GM21717 (cell line): ENCODE measurements around the gene DNAH1.
A peak's percentile ranks its signal among the peaks of the same experiment; 100 is the strongest.
"Not testable (repeated sequence)": the region's sequence is repeated elsewhere in the genome, so short reads cannot be mapped to it uniquely, and the experiment has no call there.

ENCODE experiments used
- ATAC-seq: cut with Tn5 transposase; IDR thresholded peaks from one replicate; pipeline ENCODE4 v1.9.1; 2021; ENCODE audit warnings: mild to moderate bottlenecking, moderate library complexity; ENCODE audit not compliant: unreplicated experiment

DNAH1 gene

GRCh38 chr3:52315977-52316764, at the start of gene DNAH1:
Gene DNAH1, plus strand, starts transcription at chr3:52316319. Its CDS starts 6,124 bp downstream, at chr3:52322443.
- no peak for ATAC-seq

DNA sequence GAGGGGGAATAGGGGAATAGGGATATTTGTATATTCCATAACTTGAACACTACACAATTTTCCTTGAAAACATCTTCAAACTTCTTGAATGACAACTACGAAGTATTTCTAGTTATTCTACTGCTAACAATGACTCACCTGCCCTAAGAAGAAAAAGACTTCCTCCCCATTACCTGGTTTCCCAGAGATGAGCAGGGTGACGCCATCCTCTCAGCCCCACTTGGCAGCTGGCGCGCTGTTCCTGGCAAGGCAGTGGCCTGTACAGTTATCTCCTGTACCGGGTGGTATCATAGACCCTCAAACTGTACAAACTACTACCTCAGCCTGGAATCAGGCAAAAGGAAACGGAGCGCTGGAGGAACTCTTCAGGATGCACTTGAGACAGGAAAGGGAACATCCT, 48.1 kb upstream of the DNAH1 start:
- ATAC-seq, result no peak

DNA sequence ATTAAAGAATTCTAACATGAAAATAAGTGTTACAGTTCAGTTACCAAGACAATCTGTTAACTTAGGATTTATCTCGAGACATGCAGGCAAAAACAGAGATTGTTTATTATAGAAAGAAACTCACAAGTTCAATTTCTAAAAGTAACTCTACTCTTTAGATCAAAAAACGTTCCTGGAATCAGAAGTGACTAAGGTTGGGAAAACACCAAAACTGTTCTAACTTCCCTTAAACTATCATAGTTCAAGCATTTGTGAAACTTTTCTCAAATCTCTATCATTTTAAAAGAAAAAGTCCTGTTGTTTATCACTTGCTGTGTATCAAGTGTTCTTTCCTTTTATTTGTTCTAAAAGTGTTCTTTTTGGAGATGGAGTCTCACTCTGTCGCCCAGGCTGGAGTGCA, 46.3 kb upstream of the DNAH1 start:
- no peak for ATAC-seq

- no peak for ATAC-seq
Measured at GRCh38 chr3:52270252-52270754, 45.8 kb upstream of the DNAH1 start.

DNA sequence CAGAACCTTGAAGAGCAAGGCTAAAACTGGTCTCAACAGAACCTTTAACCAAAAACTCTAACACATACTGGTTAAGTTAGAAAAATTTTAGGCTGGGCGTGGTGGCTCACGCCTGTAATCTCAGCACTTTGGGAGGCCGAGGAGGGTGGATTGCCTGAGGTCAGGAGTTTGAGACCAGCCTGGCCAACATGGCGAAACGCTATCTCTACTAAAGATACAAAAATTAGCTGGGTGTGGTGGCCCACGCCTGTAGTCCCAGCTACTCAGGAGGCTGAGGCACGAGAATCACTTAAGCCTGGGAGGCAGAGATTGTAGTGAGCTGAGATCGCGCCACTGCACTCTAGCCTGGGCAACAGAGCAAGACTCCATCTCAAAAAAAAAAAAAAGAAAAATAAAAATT, 43.9 kb upstream of the DNAH1 start:
- ATAC-seq, result not testable (repeated sequence)

- no peak for ATAC-seq
Measured at GRCh38 chr3:52272831-52273230, 43.3 kb upstream of the DNAH1 start.

DNA sequence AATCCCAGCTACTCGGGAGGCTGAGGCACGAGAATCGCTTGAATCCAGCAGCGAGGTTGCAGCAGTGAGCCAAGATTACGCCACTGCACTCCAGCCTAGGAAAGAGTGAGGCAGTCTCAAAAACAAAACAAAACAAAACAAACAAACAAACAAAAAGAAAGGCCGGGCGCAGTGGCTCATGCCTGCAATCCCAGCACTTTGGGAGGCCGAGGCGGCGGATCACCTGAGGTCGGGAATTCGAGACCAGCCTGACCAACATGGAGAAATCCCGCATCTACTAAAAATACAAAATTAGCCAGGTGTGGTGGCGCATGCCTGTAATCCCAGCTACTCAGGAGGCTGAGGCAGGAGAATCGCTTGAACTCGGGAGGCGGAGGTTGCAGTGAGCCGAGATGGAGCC, 41.3 kb upstream of the DNAH1 start:
- ATAC-seq, result not testable (repeated sequence)

DNA sequence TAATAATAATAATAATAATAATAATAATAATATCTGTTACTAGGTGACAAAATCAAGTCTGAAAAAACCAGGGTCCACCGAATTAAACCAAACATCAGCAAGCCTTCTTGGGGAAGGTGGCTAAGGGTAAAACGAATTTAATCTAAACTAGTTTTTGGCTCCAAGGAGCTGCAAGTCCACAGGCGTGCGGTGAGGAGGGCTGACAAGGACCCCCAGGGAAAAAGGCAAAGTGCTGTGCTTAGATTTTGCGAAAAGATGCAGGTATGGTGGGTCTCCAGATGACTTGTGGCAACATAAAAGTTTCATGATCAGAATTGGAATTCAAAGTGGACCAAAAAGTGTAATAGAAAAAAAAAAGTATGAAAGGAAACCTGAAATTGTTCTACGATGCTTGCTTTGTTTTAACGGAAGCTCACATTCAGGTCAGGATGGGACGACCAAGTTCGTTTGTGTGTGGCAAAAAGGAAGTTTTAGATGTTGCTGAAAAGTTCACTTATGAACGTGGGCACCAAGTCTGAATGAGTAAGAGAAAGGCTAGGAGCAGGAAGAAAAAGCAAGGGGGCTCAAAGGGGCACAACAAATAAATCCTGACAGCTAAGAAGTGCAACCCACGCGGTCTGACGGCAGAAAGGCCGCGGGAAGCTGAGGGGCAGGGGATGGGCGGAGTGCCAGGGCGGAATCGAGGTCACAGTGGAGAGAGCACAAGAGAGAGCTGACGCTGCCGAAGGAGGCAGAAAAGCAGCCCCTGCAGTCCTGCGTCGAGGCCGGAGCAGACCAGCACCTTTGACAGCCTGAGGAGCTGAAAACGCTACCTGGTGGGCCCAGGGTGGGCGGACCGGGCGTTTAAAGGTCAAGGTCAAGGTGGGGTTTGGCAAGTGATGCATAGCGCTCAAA, 38.8 kb upstream of the DNAH1 start:
- ATAC-seq, result peak; percentile 22

GRCh38 chr3:52277972-52278509, 38.1 kb upstream of the DNAH1 start:
- ATAC-seq, result peak; percentile 46

GRCh38 chr3:52278510-52279069, 37.5 kb upstream of the DNAH1 start, which contains the start of gene WDR82:
Gene WDR82, minus strand, starts transcription at chr3:52278649. Its CDS starts 288 bp downstream, at chr3:52278361.
- ATAC-seq, result peak; percentile 80

DNA sequence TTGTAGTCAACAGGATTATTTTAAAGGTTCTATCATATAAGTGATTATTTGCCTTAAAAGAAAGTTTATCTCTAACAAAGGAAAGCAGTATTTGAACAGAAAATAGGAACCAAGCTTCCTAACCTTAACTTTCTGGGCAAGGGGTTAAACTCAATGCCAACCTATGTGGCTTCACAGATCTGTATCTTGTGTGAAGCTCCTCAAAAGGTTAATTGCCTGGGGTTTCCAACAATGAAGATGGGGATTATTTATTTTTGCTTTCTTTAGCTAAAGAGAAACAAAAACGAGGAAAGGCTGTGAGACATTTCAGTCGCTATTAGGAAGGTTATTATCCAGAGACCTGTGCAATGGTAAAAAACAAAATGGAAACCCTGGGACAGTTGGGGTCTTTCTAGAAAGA, 36.5 kb upstream of the DNAH1 start:
- ATAC-seq, result no peak

- no peak for ATAC-seq
Measured at GRCh38 chr3:52280050-52280461, 36.1 kb upstream of the DNAH1 start.

- no peak for ATAC-seq
Measured at GRCh38 chr3:52281981-52282801, 33.9 kb upstream of the DNAH1 start.

GRCh38 chr3:52283306-52283705, 32.8 kb upstream of the DNAH1 start:
- no peak for ATAC-seq

GRCh38 chr3:52284051-52284450, 32.1 kb upstream of the DNAH1 start:
- ATAC-seq, result not testable (repeated sequence)

DNA sequence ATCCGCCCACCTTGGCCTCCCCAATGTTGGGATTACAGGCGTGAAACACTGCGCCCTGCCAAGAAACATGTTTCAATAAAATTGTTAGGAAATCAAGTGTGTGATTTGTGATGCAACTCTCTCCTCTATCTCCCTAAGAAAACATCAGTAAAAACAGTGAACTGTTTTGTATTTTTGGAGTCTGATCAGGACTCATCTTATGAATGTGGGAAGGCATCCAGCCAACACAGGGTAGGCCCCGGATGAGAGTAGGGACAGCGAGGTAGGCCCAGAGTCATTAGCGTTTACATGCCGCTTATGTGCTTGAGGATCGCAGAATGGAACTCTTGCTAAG, 29.4 kb upstream of the DNAH1 start:
- no peak for ATAC-seq

GRCh38 chr3:52288674-52289073, 27.4 kb upstream of the DNAH1 start:
- no peak for ATAC-seq

DNA sequence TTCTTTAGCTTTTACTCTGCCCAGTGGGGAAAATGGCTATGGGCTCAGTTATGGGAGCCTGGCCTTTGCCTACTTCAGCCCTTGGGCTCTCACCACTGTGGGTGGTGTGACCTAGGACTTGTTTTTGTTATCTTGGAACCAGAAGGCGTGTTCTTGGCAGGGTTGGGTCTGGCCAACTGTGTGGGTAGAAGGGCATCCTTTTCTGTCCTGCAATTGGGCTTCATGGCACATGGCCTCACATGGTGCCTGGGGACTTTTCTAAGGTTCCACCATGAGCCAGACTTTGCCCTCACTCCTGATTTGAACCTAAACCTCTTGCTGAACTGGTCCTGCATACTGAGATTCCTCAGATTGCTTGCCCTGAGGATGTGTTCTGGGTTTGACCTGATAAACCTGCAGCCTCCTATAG, 26.8 kb upstream of the DNAH1 start:
- no peak for ATAC-seq

DNA sequence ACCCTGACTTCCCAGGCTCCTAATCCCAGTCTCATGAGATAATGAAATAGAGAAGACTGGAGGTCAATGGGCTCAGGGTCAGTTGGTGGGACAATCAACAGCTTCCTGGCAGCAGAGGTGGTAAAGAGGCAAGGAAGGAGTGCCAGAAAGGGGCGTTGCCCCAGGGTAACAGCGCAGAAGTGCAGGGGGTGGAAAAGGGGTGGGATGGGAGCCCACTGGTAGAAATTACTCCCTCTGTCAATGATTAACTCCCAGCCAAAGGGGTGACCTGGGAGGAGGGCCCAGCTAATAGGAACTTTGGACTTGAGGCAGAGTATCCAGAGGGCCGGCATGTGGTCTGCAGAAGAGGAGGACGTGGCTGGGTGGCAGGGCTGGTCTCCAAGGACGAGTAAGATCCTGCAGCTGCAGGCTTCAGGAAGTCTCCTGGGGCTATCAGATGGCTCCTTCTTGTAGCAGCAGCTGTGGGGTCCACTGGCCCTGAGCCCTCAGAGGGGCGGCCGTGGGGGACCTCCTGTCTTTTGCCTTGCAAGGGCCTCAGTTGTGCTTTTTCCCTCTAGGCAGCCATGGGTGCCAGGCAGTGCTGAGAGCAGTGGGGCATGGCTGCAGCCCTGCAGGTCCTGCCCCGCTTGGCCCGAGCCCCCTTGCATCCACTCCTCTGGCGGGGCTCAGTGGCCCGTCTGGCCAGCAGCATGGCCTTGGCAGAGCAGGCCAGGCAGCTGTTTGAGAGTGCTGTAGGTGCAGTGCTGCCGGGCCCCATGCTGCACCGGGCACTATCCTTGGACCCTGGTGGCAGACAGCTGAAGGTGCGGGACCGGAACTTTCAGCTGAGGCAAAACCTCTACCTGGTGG, 26.1 kb upstream of the DNAH1 start:
- ATAC-seq, result no peak
